ENCODE results near the gene BMPER.

BMPER gene

GRCh38 chr7:34104992-34105391, 199.7 kb downstream of the BMPER start:
- H3K9ac ChIP-seq (ENCODE audit: low read depth in 1 of 2, low read length in 2 of 2), result no peak overlapping the region

DNA sequence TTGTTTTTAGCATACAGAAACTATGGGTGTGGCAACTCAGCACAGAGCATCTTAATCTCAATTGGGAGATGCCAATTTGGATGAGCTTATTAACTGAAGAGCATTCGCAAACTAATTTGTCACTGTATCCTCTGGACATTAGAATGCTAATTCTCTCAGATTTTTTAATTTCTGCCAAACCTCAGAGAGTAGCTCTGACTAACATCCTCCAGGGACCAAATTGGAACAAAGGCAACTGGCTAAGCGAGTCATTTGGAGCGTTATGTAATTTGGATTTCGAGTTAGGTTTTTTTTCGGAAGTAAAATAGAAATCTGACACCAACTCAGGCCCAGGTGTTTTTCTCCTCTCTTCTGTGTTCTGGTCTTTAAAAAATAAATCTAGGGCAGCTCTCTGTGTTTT, 201.9 kb downstream of the BMPER start:
- no peaks in the 10 kb centered on the region for H3K36me3 ChIP-seq (ENCODE audit: control insufficient read depth in 1 of 2, insufficient read depth in 2 of 2, low read length in 2 of 2)
- H3K27ac ChIP-seq (ENCODE audit: low read depth, low read length), result no peak overlapping the region
- H3K9me3 ChIP-seq (ENCODE audit: control insufficient read depth in 1 of 2, low read length in 2 of 2), result no peaks in the 10 kb centered on the region
- no peaks in the 10 kb centered on the region for H3K4me1 ChIP-seq (ENCODE audit: control insufficient read depth in 1 of 2, insufficient read depth in 2 of 2, low read length in 2 of 2)
- H3K27me3 ChIP-seq (ENCODE audit: control insufficient read depth in 1 of 2, insufficient read depth in 2 of 2, low read length in 2 of 2), result no peaks in the 10 kb centered on the region
- no peak overlapping the region for H3K4me3 ChIP-seq (ENCODE audit: low read depth in 1 of 2, low read length in 2 of 2)
- no peak overlapping the region for H3K9ac ChIP-seq (ENCODE audit: low read depth in 1 of 2, low read length in 2 of 2)

More at GRCh38 chr7:34104992-34105391, 199.7 kb downstream of the BMPER start:
- Histone ChIP-seq H3K4me3 (ENCODE audit: low read depth in 1 of 2, low read length in 2 of 2) (no peak overlapping the region), H3K9me3 (ENCODE audit: control insufficient read depth in 1 of 2, low read length in 2 of 2) (no peaks in the 10 kb centered on the region), H3K36me3 (ENCODE audit: control insufficient read depth in 1 of 2, insufficient read depth in 2 of 2, low read length in 2 of 2) (no peaks in the 10 kb centered on the region), H3K27me3 (ENCODE audit: control insufficient read depth in 1 of 2, insufficient read depth in 2 of 2, low read length in 2 of 2) (no peaks in the 10 kb centered on the region), H3K4me1 (ENCODE audit: control insufficient read depth in 1 of 2, insufficient read depth in 2 of 2, low read length in 2 of 2) (no peaks in the 10 kb centered on the region), H3K27ac (ENCODE audit: low read depth, low read length) (no peak overlapping the region)

GRCh38 chr7:34108165-34108564, 202.8 kb downstream of the BMPER start:
- H3K9ac ChIP-seq (ENCODE audit: low read depth in 1 of 2, low read length in 2 of 2), result no peak overlapping the region
- H3K27me3 ChIP-seq (ENCODE audit: control insufficient read depth in 1 of 2, insufficient read depth in 2 of 2, low read length in 2 of 2), result no peaks in the 10 kb centered on the region
- H3K27ac ChIP-seq (ENCODE audit: low read depth, low read length), result no peak overlapping the region
- H3K4me1 ChIP-seq (ENCODE audit: control insufficient read depth in 1 of 2, insufficient read depth in 2 of 2, low read length in 2 of 2), result no peaks in the 10 kb centered on the region
- no peaks in the 10 kb centered on the region for H3K9me3 ChIP-seq (ENCODE audit: control insufficient read depth in 1 of 2, low read length in 2 of 2)
- no peak overlapping the region for H3K4me3 ChIP-seq (ENCODE audit: low read depth in 1 of 2, low read length in 2 of 2)
- no peaks in the 10 kb centered on the region for H3K36me3 ChIP-seq (ENCODE audit: control insufficient read depth in 1 of 2, insufficient read depth in 2 of 2, low read length in 2 of 2)

DNA sequence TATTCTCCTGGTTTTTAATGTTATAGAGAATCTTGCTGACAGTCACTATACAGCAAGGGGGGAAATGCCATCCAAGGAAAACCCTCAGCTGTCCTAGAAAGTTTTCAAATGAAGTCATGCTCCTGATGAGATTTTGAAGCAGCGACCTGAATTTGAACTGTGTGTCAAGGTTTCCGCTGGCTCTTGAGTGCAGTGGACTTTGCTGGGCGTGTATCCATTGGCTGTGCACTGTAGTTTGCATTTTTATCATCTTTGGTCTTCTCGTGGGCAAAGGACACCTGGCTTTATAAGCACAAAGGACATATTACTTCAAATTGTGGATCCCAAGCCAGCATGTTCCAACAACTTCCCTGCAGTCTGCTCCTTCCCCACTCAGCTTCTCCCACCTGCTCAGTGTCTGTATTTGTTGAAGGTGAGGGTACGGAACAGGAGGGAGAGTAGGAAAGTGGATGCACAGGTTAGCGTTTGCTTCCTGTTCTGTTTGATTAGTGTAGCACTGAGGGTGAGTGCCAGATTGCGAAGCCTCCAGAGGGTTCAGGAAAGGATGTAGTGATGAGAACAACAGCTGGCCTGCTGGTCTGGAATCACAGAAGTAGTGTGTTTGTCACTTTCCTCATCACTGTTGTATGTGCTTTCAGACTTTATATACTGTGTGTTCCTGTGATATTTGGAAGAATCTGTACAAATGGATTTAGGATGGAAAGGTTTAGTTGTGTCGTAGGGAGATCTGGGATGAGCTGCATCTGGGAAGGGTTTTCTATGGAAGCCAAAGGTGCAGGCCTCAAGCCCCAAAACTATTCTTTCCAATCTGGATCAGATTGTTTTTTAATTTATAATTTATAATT, 204.8 kb downstream of the BMPER start:
- Histone ChIP-seq H3K27me3 (ENCODE audit: control insufficient read depth in 1 of 2, insufficient read depth in 2 of 2, low read length in 2 of 2) (no peaks in the 10 kb centered on the region), H3K9ac (ENCODE audit: low read depth in 1 of 2, low read length in 2 of 2) (no peak overlapping the region), H3K4me3 (ENCODE audit: low read depth in 1 of 2, low read length in 2 of 2) (no peak overlapping the region), H3K9me3 (ENCODE audit: control insufficient read depth in 1 of 2, low read length in 2 of 2) (no peaks in the 10 kb centered on the region), H3K27ac (ENCODE audit: low read depth, low read length) (no peak overlapping the region), H3K36me3 (ENCODE audit: control insufficient read depth in 1 of 2, insufficient read depth in 2 of 2, low read length in 2 of 2) (no peaks in the 10 kb centered on the region), H3K4me1 (ENCODE audit: control insufficient read depth in 1 of 2, insufficient read depth in 2 of 2, low read length in 2 of 2) (no peaks in the 10 kb centered on the region)

GRCh38 chr7:34111031-34111430, 205.7 kb downstream of the BMPER start:
- no peaks in the 10 kb centered on the region for H3K27me3 ChIP-seq (ENCODE audit: control insufficient read depth in 1 of 2, insufficient read depth in 2 of 2, low read length in 2 of 2)
- no peak overlapping the region for H3K27ac ChIP-seq (ENCODE audit: low read depth, low read length)
- H3K9me3 ChIP-seq (ENCODE audit: control insufficient read depth in 1 of 2, low read length in 2 of 2), result peaks cover 0 to 4% of the 10 kb centered on the region in 2 donors
- no peaks in the 10 kb centered on the region for H3K4me1 ChIP-seq (ENCODE audit: control insufficient read depth in 1 of 2, insufficient read depth in 2 of 2, low read length in 2 of 2)
- H3K9ac ChIP-seq (ENCODE audit: low read depth in 1 of 2, low read length in 2 of 2), result no peak overlapping the region
- H3K4me3 ChIP-seq (ENCODE audit: low read depth in 1 of 2, low read length in 2 of 2), result no peak overlapping the region
- H3K36me3 ChIP-seq (ENCODE audit: control insufficient read depth in 1 of 2, insufficient read depth in 2 of 2, low read length in 2 of 2), result no peaks in the 10 kb centered on the region

DNA sequence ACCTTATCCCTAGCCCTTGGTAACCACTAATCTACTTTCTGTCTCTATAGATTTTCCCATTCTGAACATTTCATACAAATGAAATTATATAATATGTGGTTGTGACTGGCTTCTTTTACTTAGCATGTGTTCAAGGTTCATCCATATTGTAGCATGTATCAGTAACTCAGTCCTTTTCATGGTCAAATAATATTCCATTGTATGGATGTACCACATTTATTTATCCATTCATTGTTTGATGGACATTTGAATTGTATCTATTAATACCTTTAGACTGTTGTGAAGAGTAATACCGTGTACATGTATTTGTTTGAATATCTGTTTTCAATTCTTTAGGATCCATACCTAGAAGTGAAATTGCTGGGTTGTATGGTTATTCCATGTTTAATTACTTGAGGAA, 210.2 kb downstream of the BMPER start:
- Histone ChIP-seq H3K4me3 (ENCODE audit: low read depth in 1 of 2, low read length in 2 of 2) (no peak overlapping the region), H3K9ac (ENCODE audit: low read depth in 1 of 2, low read length in 2 of 2) (no peak overlapping the region), H3K27me3 (ENCODE audit: control insufficient read depth in 1 of 2, insufficient read depth in 2 of 2, low read length in 2 of 2) (no peaks in the 10 kb centered on the region), H3K4me1 (ENCODE audit: control insufficient read depth in 1 of 2, insufficient read depth in 2 of 2, low read length in 2 of 2) (no peaks in the 10 kb centered on the region), H3K36me3 (ENCODE audit: control insufficient read depth in 1 of 2, insufficient read depth in 2 of 2, low read length in 2 of 2) (no peaks in the 10 kb centered on the region), H3K9me3 (ENCODE audit: control insufficient read depth in 1 of 2, low read length in 2 of 2) (peaks cover 0 to 4% of the 10 kb centered on the region in 2 donors), H3K27ac (ENCODE audit: low read depth, low read length) (no peak overlapping the region)

GRCh38 chr7:34117573-34117972, 212.2 kb downstream of the BMPER start:
- H3K9ac ChIP-seq (ENCODE audit: low read depth in 1 of 2, low read length in 2 of 2), result no peak overlapping the region
- no peaks in the 10 kb centered on the region for H3K27me3 ChIP-seq (ENCODE audit: control insufficient read depth in 1 of 2, insufficient read depth in 2 of 2, low read length in 2 of 2)
- H3K9me3 ChIP-seq (ENCODE audit: control insufficient read depth in 1 of 2, low read length in 2 of 2), result peaks cover 0 to 4% of the 10 kb centered on the region in 2 donors
- H3K27ac ChIP-seq (ENCODE audit: low read depth, low read length), result no peak overlapping the region
- no peak overlapping the region for H3K4me3 ChIP-seq (ENCODE audit: low read depth in 1 of 2, low read length in 2 of 2)
- no peaks in the 10 kb centered on the region for H3K4me1 ChIP-seq (ENCODE audit: control insufficient read depth in 1 of 2, insufficient read depth in 2 of 2, low read length in 2 of 2)
- H3K36me3 ChIP-seq (ENCODE audit: control insufficient read depth in 1 of 2, insufficient read depth in 2 of 2, low read length in 2 of 2), result no peaks in the 10 kb centered on the region

DNA sequence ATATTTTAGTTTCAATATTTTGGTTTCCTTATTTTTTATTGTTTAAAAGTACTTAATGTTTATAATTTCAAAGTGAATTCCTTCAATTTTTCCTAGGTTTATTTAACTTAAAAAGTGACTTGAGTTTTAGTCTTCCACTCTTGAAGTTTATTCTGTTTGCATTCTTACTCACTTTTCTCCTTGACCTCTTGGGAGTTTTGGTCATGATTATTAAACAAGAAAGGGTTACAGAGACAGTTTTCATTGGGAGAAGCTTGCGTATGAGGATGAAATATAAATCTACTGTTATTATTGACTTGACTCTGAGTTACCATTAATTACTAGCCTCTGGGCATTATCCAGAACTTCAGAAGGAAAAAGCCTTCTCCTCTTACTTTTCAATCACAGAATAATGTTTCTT, 216.0 kb downstream of the BMPER start:
- no peaks in the 10 kb centered on the region for H3K27me3 ChIP-seq (ENCODE audit: control insufficient read depth in 1 of 2, insufficient read depth in 2 of 2, low read length in 2 of 2)
- H3K36me3 ChIP-seq (ENCODE audit: control insufficient read depth in 1 of 2, insufficient read depth in 2 of 2, low read length in 2 of 2), result no peaks in the 10 kb centered on the region
- H3K4me3 ChIP-seq (ENCODE audit: low read depth in 1 of 2, low read length in 2 of 2), result no peak overlapping the region
- H3K4me1 ChIP-seq (ENCODE audit: control insufficient read depth in 1 of 2, insufficient read depth in 2 of 2, low read length in 2 of 2), result no peaks in the 10 kb centered on the region
- no peak overlapping the region for H3K9ac ChIP-seq (ENCODE audit: low read depth in 1 of 2, low read length in 2 of 2)
- H3K27ac ChIP-seq (ENCODE audit: low read depth, low read length), result no peak overlapping the region
- peaks cover 4 to 8% of the 10 kb centered on the region in 2 donors for H3K9me3 ChIP-seq (ENCODE audit: control insufficient read depth in 1 of 2, low read length in 2 of 2)

- H3K36me3 ChIP-seq (ENCODE audit: control insufficient read depth in 1 of 2, insufficient read depth in 2 of 2, low read length in 2 of 2), result no peaks in the 10 kb centered on the region
- no peak overlapping the region for H3K4me3 ChIP-seq (ENCODE audit: low read depth in 1 of 2, low read length in 2 of 2)
- H3K27me3 ChIP-seq (ENCODE audit: control insufficient read depth in 1 of 2, insufficient read depth in 2 of 2, low read length in 2 of 2), result no peaks in the 10 kb centered on the region
- no peak overlapping the region for H3K9ac ChIP-seq (ENCODE audit: low read depth in 1 of 2, low read length in 2 of 2)
- peaks cover 4 to 8% of the 10 kb centered on the region in 2 donors for H3K9me3 ChIP-seq (ENCODE audit: control insufficient read depth in 1 of 2, low read length in 2 of 2)
- no peak overlapping the region for H3K27ac ChIP-seq (ENCODE audit: low read depth, low read length)
- H3K4me1 ChIP-seq (ENCODE audit: control insufficient read depth in 1 of 2, insufficient read depth in 2 of 2, low read length in 2 of 2), result no peaks in the 10 kb centered on the region
These were observed 218.0 kb downstream of the BMPER start for GRCh38 chr7:34123316-34123715.

GRCh38 chr7:34124765-34125164, 219.4 kb downstream of the BMPER start:
- no peaks in the 10 kb centered on the region for H3K27me3 ChIP-seq (ENCODE audit: control insufficient read depth in 1 of 2, insufficient read depth in 2 of 2, low read length in 2 of 2)
- no peaks in the 10 kb centered on the region for H3K4me1 ChIP-seq (ENCODE audit: control insufficient read depth in 1 of 2, insufficient read depth in 2 of 2, low read length in 2 of 2)
- no peak overlapping the region for H3K9ac ChIP-seq (ENCODE audit: low read depth in 1 of 2, low read length in 2 of 2)
- no peak overlapping the region for H3K4me3 ChIP-seq (ENCODE audit: low read depth in 1 of 2, low read length in 2 of 2)
- no peaks in the 10 kb centered on the region for H3K36me3 ChIP-seq (ENCODE audit: control insufficient read depth in 1 of 2, insufficient read depth in 2 of 2, low read length in 2 of 2)
- H3K27ac ChIP-seq (ENCODE audit: low read depth, low read length), result no peak overlapping the region
- H3K9me3 ChIP-seq (ENCODE audit: control insufficient read depth in 1 of 2, low read length in 2 of 2), result peaks cover 4 to 8% of the 10 kb centered on the region in 2 donors

All from duodenal mucosa (tissue), 2 donors.